H9 (cell line): Measurements from ENCODE around the gene COL23A1. TPM values are rescaled to one million over a fixed set of nuclear protein-coding genes. Genes with fewer than 3 reads are reported as not detected.
"Not testable (repeated sequence)": the region's sequence is repeated elsewhere in the genome, so short reads cannot be mapped to it uniquely, and the experiment has no call there.

Source experiments
- DNase-seq: peaks from one replicate; pipeline ENCODE4 v3.0.0-alpha.2; 2017
- H2AFZ ChIP-seq: one replicate; pipeline ENCODE4 v1.6.1; 2013; ENCODE audit warnings: mild to moderate bottlenecking, low read length, control low read depth, moderate library complexity
- H2AK5ac ChIP-seq: 2 replicates; pipeline ENCODE4 v1.6.1; 2013; ENCODE audit warnings: low read length, control low read depth, mixed read lengths; ENCODE audit not compliant: insufficient read length
- H2BK120ac ChIP-seq: one replicate; pipeline ENCODE4 v1.6.1; 2013; ENCODE audit warnings: low read depth, mild to moderate bottlenecking, low read length, control low read depth, inconsistent platforms; ENCODE audit not compliant: poor library complexity, severe bottlenecking
- H2BK12ac ChIP-seq: 2 replicates; pipeline ENCODE4 v1.6.1; 2013; ENCODE audit warnings: low read length, control low read depth, mixed read lengths, low read depth; ENCODE audit not compliant: insufficient read length
- H2BK15ac ChIP-seq: 2 replicates; pipeline ENCODE4 v1.6.1; 2013; ENCODE audit warnings: low read depth, low read length, control low read depth
- H2BK20ac ChIP-seq: one replicate; pipeline ENCODE4 v1.6.1; 2013; ENCODE audit warnings: low read depth, mild to moderate bottlenecking, low read length, control low read depth, inconsistent platforms; ENCODE audit not compliant: poor library complexity, severe bottlenecking
- H2BK5ac ChIP-seq: 2 replicates; pipeline ENCODE4 v1.6.1; 2013; ENCODE audit warnings: low read length, control low read depth, mixed read lengths; ENCODE audit not compliant: insufficient read length
- H3K14ac ChIP-seq: 2 replicates; pipeline ENCODE4 v1.6.1; 2013; ENCODE audit warnings: low read length, control low read depth; ENCODE audit not compliant: insufficient read depth
- H3K18ac ChIP-seq: 2 replicates; pipeline ENCODE4 v1.6.1; 2013; ENCODE audit warnings: low read depth, mild to moderate bottlenecking, mixed read lengths, low read length, control low read depth; ENCODE audit not compliant: insufficient read length
- H3K23ac ChIP-seq: 2 replicates; pipeline ENCODE4 v1.6.1; 2013; ENCODE audit warnings: low read length, control low read depth, mixed read lengths, low read depth; ENCODE audit not compliant: insufficient read length
- H3K23me2 ChIP-seq: 2 replicates; pipeline ENCODE4 v1.6.1; 2013; ENCODE audit warnings: low read depth, mild to moderate bottlenecking, mixed read lengths, low read length, control low read depth; ENCODE audit not compliant: insufficient read length, poor library complexity, severe bottlenecking
- H3K27ac ChIP-seq: 2 replicates; pipeline ENCODE4 v1.5.1; 2013; ENCODE audit warnings: low read length, control low read depth, mixed read lengths, low read depth; ENCODE audit not compliant: insufficient read length
- H3K27me3 ChIP-seq: 2 replicates; pipeline ENCODE4 v1.6.1; 2013; ENCODE audit warnings: low read length, control low read depth, inconsistent platforms; ENCODE audit not compliant: insufficient read depth
- H3K4ac ChIP-seq: 2 replicates; pipeline ENCODE4 v1.6.1; 2013; ENCODE audit warnings: low read depth, mild to moderate bottlenecking, control low read depth, inconsistent platforms, low read length, moderate library complexity
- H3K4me1 ChIP-seq: 2 replicates; pipeline ENCODE4 v1.6.1; 2013; ENCODE audit warnings: low read length, control low read depth, inconsistent platforms; ENCODE audit not compliant: insufficient read depth
- H3K4me2 ChIP-seq: 2 replicates; pipeline ENCODE4 v1.6.1; 2013; ENCODE audit warnings: low read length, control low read depth, mixed read lengths; ENCODE audit not compliant: insufficient read length, insufficient read depth
- H3K56ac ChIP-seq: 2 replicates; pipeline ENCODE4 v1.6.1; 2013; ENCODE audit warnings: low read depth, mild to moderate bottlenecking, mixed read lengths, low read length, control low read depth; ENCODE audit not compliant: insufficient read length
- H3K79me1 ChIP-seq: 2 replicates; pipeline ENCODE4 v1.6.1; 2013; ENCODE audit warnings: low read depth, mild to moderate bottlenecking, moderate library complexity, low read length, control low read depth, inconsistent platforms; ENCODE audit not compliant: insufficient read depth, poor library complexity, severe bottlenecking
- H3K79me2 ChIP-seq: 2 replicates; pipeline ENCODE4 v1.6.1; 2013; ENCODE audit warnings: low read length, control low read depth, inconsistent platforms; ENCODE audit not compliant: insufficient read depth
- H3K9ac ChIP-seq: 2 replicates; pipeline ENCODE4 v1.6.1; 2013; ENCODE audit warnings: low read length, control low read depth, mixed read lengths; ENCODE audit not compliant: insufficient read length; ENCODE audit errors: extremely low read depth
- H3K9me3 ChIP-seq: one replicate; pipeline ENCODE4 v1.6.1; 2013; ENCODE audit warnings: low read depth, low read length, inconsistent platforms; ENCODE audit not compliant: control insufficient read depth
- H3T11ph ChIP-seq: one replicate; pipeline ENCODE4 v1.6.1; 2013; ENCODE audit warnings: mild to moderate bottlenecking, low read length, control low read depth, inconsistent platforms
- H4K20me1 ChIP-seq: one replicate; pipeline ENCODE4 v1.6.1; 2013; ENCODE audit not compliant: control insufficient read depth, insufficient read length, insufficient read depth
- H4K5ac ChIP-seq: 2 replicates; pipeline ENCODE4 v1.6.1; 2013; ENCODE audit warnings: low read depth, mild to moderate bottlenecking, mixed read lengths, low read length, control low read depth; ENCODE audit not compliant: insufficient read length
- H4K8ac ChIP-seq: replicated peaks from 2 replicates; pipeline ENCODE4 v1.6.1; 2013; ENCODE audit warnings: low read length, control low read depth, mixed read lengths, low read depth; ENCODE audit not compliant: insufficient read length
- H4K91ac ChIP-seq: 2 replicates; pipeline ENCODE4 v1.6.1; 2013; ENCODE audit warnings: low read depth, mild to moderate bottlenecking, moderate library complexity, mixed read lengths, low read length, control low read depth; ENCODE audit not compliant: insufficient read length
- H3K27ac Mint-ChIP-seq, 3 experiments: 2 replicates in 2 of 3; 3 replicates in 1 of 3; pipeline ENCODE4 v1.8.0; 2020 to 2021; ENCODE audit warnings: mixed read lengths in 3 of 3, mild to moderate bottlenecking in 1 of 3, moderate library complexity in 1 of 3
- H3K27me3 Mint-ChIP-seq: 2 replicates; pipeline ENCODE4 v1.8.0; 2021; ENCODE audit warnings: low read depth, mild to moderate bottlenecking, moderate library complexity, mixed read lengths
- H3K36me3 Mint-ChIP-seq, 3 experiments: 2 replicates in 2 of 3; 3 replicates in 1 of 3; pipeline ENCODE4 v1.8.0; 2020 to 2021; ENCODE audit warnings: low read depth in 3 of 3, mixed read lengths in 3 of 3; ENCODE audit not compliant: insufficient read depth in 1 of 3
- H3K4me1 Mint-ChIP-seq, 2 experiments: 2 replicates each; pipeline ENCODE4 v1.8.0; 2020; ENCODE audit warnings: mixed read lengths in 2 of 2
- H3K4me3 Mint-ChIP-seq, 2 experiments: 2 replicates in 1 of 2; 3 replicates in 1 of 2; pipeline ENCODE4 v1.8.0; 2020 to 2021; ENCODE audit warnings: mild to moderate bottlenecking in 2 of 2, mixed read lengths in 2 of 2, moderate library complexity in 1 of 2
- H3K9me3 Mint-ChIP-seq, 2 experiments: 2 replicates in 1 of 2; 3 replicates in 1 of 2; pipeline ENCODE4 v1.8.0; 2020; ENCODE audit warnings: mild to moderate bottlenecking in 2 of 2, mixed read lengths in 2 of 2, moderate library complexity in 1 of 2
- CTCF ChIP-seq: fragments of 200-600 bp; sonication (generic); conservative IDR thresholded peaks from 3 replicates; pipeline ENCODE4 v1.8.0; 2021; ENCODE audit warnings: antibody characterized with exemption, mild to moderate bottlenecking
- WGBS: extraction: QIAGEN DNeasy Blood & Tissue Kit; methylation state at CpG from one replicate; pipeline ENCODE4 v1.1.7; 2013; ENCODE audit warnings: missing lambda C conversion rate, low lambda C conversion rate, mixed read lengths; ENCODE audit not compliant: insufficient read length; ENCODE audit errors: extremely low coverage; 5-methylcytosine and 5-hydroxymethylcytosine counted together
- total RNA-seq: library from RNA; stranded (reverse); gene quantifications from 2 replicates; pipeline ENCODE4 v1.2.1, GENCODE V29; 2021

Gene COL23A1
- total RNA-seq, 1 experiment from 2014 or later, result 2.6 TPM

GRCh38 chr5:178586396-178586795 is 3.8 kb downstream of the COL23A1 start:
- H3K23ac ChIP-seq, result no peak overlapping the region
- no peaks in the 10 kb centered on the region for H3K79me1 ChIP-seq
- no peaks in the 10 kb centered on the region for H4K20me1 ChIP-seq
- H3K79me2 ChIP-seq, result no peaks in the 10 kb centered on the region
- peaks cover 2% of the 10 kb centered on the region; the same call in 1 of the 2 replicates for H3K4me1 ChIP-seq
- H3K27ac ChIP-seq, result no peak overlapping the region
- H2BK20ac ChIP-seq, result no peak overlapping the region
- no peaks in the 10 kb centered on the region for H3K9me3 ChIP-seq
- peaks cover 0 to 5% (median 0%) of the 10 kb centered on the region in 3 experiments; a peak in 2 of 7 replicates for H3K36me3 Mint-ChIP-seq
- H2BK5ac ChIP-seq, result no peak overlapping the region
- H3K4me1 Mint-ChIP-seq, result peaks cover 23 to 30% of the 10 kb centered on the region in 2 experiments
- peaks cover 13% of the 10 kb centered on the region for H3K23me2 ChIP-seq
- H3K27me3 ChIP-seq, result peaks cover 6% of the 10 kb centered on the region; the same call in 1 of the 2 replicates
- H4K91ac ChIP-seq, result no peak overlapping the region
- H3K9ac ChIP-seq, result no peak overlapping the region
- peaks cover 50% of the 10 kb centered on the region for H3K27me3 Mint-ChIP-seq
- no peak overlapping the region for H4K8ac ChIP-seq
- H2AFZ ChIP-seq, result no peak overlapping the region
- H2AK5ac ChIP-seq, result no peak overlapping the region
- H3K9me3 Mint-ChIP-seq, result no peaks in the 10 kb centered on the region
- H3K4me3 Mint-ChIP-seq, result no peak overlapping the region
- H4K5ac ChIP-seq, result no peak overlapping the region
- no peak overlapping the region for H2BK12ac ChIP-seq
- H2BK120ac ChIP-seq, result no peak overlapping the region
- DNase-seq, result no peak
- no peak overlapping the region for H3K4ac ChIP-seq
- no peak overlapping the region for H3K14ac ChIP-seq
- WGBS, result no CpG with 5 or more reads among the region's 2 CpGs
- H3T11ph ChIP-seq, result no peak overlapping the region
- no peak overlapping the region for H3K4me2 ChIP-seq
- no peak for TF ChIP-seq CTCF
- H3K18ac ChIP-seq, result no peak overlapping the region
- H3K27ac Mint-ChIP-seq, result no peak overlapping the region
- H2BK15ac ChIP-seq, result no peak overlapping the region
- no peak overlapping the region for H3K56ac ChIP-seq

GRCh38 chr5:178585421-178585820 is 4.8 kb downstream of the COL23A1 start:
- not testable (repeated sequence) for H3K36me3 Mint-ChIP-seq, H2AFZ ChIP-seq, H3K4me3 Mint-ChIP-seq, DNase-seq, H3K9ac ChIP-seq, H3K18ac ChIP-seq, H4K5ac ChIP-seq, H3T11ph ChIP-seq, H3K79me2 ChIP-seq, H2BK120ac ChIP-seq, H2AK5ac ChIP-seq, H3K27me3 ChIP-seq, H3K56ac ChIP-seq, H4K20me1 ChIP-seq, H3K9me3 Mint-ChIP-seq, H3K14ac ChIP-seq, H2BK15ac ChIP-seq, H3K27ac Mint-ChIP-seq, H4K8ac ChIP-seq, H3K27ac ChIP-seq, H3K9me3 ChIP-seq, H2BK20ac ChIP-seq, H2BK12ac ChIP-seq, H3K23ac ChIP-seq, H3K4me1 ChIP-seq, H3K79me1 ChIP-seq, H3K4ac ChIP-seq, H2BK5ac ChIP-seq, H4K91ac ChIP-seq, H3K4me2 ChIP-seq
- peaks cover 19 to 26% of the 10 kb centered on the region in 2 experiments for H3K4me1 Mint-ChIP-seq
- H3K27me3 Mint-ChIP-seq, result peaks cover 47% of the 10 kb centered on the region
- peaks cover 11% of the 10 kb centered on the region for H3K23me2 ChIP-seq
- no CpG with 5 or more reads among the region's 11 CpGs for WGBS
